HG03159 (cell line): Measurements from ENCODE around the gene CTSA.

ENCODE experiments used
- ATAC-seq: cut with Tn5 transposase; IDR thresholded peaks from one replicate; pipeline ENCODE4 v1.9.1; 2021; ENCODE audit warnings: mild to moderate bottlenecking, moderate library complexity; ENCODE audit not compliant: unreplicated experiment

The CTSA gene

GRCh38 chr20:45890985-45891983, at the start of gene CTSA, which contains the start of gene NEURL2:
TSS of gene CTSA (plus strand) at chr20:45891335. CDS start at chr20:45891569, 234 bp downstream.
TSS of gene NEURL2 (minus strand) at chr20:45891208. CDS start at chr20:45890991, 217 bp downstream.
- ATAC-seq: peak; percentile 70

DNA sequence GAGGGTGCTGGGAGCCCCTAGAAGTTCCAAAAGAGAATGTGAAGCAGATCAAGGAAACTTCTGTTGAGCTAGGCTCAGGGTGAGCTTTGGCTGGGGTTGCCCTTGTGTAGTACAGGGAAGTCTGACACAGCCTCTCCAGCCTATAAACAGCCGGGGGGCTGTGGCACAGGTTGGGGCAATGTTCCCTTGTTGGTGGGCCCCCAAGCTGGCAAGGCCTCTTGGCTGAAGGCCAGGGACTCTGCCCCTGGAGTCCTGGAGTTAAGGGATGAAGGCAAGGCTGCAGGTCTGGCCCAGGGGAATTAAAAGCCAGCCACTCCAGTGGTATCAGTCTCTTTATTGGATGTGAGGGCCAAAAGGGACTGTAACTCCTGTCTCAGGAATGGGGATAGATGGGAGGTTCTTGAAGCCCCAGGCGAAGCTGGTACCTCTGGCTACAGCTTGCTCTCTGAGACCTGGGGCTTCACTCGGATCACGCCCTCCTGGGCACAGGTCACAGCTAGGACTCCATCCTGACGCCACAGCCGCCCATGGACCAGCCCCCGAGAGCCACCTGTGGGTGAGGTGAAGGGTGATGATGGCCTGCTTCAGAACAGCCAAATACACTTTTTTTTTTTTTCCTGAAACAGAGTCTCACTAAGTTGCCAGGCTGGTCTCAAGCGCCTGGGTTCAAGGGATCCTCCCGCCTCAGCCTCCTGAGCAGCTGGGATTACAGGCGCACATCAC, 49.6 kb upstream of the CTSA start:
- ATAC-seq: no peak

DNA sequence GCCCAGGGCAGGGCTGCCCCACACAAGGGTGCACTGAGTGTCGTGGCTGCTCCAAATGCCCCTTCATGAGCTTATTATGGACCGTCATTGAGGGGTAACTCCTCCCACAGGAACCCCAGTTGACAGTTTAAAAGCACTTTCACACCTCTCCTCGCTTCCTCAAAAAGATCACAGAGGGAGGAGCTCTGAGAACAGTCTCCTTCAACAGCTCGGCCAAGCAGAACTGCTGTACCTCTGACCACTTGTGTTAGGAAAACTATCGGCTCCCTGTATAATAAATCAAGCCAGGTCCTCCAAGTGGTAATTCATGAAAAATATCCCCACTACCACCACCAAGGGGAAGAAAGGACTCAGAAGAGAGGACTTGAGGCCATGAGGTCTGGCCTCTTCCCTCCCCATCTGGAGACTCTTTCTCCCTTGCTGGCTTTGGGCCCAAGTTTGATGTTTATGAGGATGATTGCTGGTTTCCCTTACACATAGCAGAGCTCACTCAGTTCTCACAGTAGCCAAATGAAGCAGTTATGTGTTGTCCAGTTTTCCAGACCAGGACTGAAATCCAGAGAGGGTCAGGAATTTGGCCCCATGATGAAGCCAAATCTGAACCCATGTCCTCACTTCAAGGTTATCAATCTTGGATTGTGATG, 48.8 kb upstream of the CTSA start:
- peak; percentile 67 for ATAC-seq

DNA sequence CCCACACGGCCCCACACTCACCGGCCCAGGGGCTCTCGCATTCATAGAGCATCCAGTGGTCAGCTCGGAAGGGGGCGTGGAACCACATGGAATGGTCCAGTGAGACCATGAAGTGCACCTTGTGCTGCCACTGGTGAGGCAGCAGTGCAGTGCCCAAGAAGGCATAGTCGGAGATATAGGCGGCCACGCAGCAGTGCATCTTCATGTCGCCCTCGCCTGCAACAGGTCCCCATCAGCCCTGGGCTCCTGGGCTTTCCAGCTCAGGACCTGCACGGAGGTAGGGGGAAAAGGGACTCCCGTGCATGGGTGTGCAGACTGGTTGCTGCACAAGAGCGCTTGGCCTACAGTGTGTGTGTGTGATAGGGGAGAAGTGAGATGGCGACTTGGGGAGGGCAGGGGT, 47.6 kb upstream of the CTSA start:
- ATAC-seq: no peak

- no peak for ATAC-seq
These were observed 45.7 kb upstream of the CTSA start for GRCh38 chr20:45845452-45845851.

DNA sequence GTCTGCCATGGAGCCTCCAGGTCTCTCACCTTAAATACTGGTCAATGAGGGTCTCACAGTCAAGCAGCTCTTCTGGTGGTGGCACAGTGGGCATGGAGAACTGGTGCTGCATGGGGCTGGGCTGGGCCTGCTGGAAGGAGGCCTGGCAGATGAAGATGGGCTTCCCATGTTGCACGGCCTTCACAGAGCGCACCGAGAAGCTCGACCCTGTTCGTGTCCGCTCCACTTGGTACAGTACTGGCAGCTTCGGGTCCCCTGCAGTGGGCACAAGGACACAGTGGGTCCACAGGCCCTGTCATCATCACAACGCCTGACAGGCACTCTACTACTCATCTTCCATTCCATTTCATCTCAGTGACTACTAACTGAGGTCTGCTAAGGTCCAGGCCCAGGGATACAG, 42.7 kb upstream of the CTSA start:
- no peak for ATAC-seq

DNA sequence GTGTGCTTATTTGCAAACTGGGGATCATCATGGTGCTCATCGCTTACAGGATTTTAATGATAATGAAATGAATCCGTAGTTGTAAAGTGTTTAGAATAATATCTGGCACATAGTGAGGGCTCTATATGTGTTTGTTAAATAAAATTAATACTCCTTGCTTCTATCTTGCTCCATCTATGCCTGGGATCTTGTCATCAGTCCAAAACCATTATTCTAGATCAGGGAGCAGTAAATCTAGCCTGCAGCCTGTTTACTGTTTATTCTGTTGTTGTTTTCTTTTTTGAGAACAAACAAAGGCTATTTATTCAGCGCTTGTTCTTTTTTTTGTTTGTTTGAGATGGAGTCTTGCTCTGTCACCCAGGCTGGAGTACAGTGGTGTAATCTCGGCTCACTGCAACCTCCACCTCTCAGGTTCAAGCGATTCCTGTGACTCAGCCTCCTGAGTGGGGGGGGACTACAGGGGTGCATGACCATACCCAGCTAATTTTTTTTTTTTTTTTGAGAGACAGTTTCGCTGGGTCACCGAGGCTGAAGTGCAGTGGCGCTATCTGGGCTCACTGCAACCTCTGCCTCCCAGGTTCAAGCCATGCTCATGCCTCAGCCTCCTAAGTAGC, 42.1 kb upstream of the CTSA start:
- ATAC-seq: no peak

GRCh38 chr20:45850238-45850637, 40.9 kb upstream of the CTSA start:
- ATAC-seq: no peak

DNA sequence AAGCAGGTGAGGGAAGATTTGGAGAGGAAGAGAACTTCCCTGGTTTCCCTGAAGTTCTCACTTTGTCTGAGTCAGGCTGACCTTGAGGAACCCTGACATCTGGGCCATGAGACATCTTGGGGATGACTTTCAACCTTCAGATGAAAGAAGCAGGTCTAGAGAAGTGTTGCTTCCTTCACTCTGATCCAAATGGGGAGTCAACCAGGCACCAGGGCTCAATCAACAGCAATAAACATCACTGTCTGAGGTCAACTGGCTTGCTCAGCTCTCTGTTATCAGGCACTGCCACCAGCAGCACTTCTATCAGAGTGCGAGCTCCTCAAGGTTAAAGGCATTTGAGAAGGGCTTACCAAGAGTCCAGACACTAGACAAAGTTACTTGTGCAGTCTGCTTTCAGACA, 40.2 kb upstream of the CTSA start:
- no peak for ATAC-seq

GRCh38 chr20:45851501-45851900, 39.6 kb upstream of the CTSA start:
- ATAC-seq: no peak

GRCh38 chr20:45852326-45852725, 38.8 kb upstream of the CTSA start:
- ATAC-seq: no peak

- no peak for ATAC-seq
These were observed 37.7 kb upstream of the CTSA start for GRCh38 chr20:45853484-45853883.

- peak; percentile 95 for ATAC-seq
These were observed 33.8 kb upstream of the CTSA start, which contains the start of the genes ACOT8 and ZSWIM3 for GRCh38 chr20:45857114-45857881. TSS of gene ACOT8 (minus strand) at chr20:45857392. CDS start at chr20:45857315, 77 bp downstream. TSS of gene ZSWIM3 (plus strand) at chr20:45857614. CDS start at chr20:45857826, 212 bp downstream.

DNA sequence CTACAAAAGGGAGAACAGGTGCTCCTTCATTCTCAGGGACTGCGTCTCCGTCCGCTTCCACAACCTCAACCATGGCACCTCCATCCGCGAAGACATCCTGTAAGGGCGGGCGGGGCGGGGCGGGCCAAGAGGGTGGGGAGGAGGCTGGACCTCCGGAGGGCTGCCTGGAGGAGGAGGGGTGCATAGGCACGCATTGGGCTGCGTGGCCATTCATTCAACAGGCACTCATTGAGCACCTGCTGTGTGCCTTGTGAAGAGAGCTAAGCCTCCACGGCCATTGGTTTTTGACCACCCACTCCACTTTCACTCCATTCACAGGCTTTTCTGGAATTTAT, 33.3 kb upstream of the CTSA start:
- ATAC-seq: peak; percentile 26

DNA sequence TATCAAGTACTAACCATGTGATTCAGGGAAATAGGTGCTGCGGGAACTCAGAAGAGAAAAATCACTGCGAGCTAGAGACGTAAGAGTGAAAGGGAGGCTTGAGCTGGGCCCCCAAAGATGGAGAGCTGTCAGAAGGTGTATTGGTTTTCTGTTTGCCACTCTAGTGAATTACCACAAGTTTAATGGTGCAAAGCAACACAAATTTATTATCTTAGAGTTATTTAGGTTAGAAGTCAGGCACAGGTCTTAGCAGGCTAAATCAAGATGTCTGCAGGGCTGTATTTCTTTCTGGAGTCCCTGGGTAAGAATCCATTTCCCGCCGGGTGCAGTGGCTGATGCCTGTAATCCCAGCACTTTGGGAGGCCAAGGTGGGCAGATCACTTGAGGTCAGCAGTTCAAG, 31.2 kb upstream of the CTSA start:
- ATAC-seq: no peak

- no peak for ATAC-seq
These were observed 30.4 kb upstream of the CTSA start for GRCh38 chr20:45860560-45861220.

GRCh38 chr20:45861221-45862075, 29.7 kb upstream of the CTSA start:
- no peak for ATAC-seq
